ENCODE results near the gene RHOT1.

DNA sequence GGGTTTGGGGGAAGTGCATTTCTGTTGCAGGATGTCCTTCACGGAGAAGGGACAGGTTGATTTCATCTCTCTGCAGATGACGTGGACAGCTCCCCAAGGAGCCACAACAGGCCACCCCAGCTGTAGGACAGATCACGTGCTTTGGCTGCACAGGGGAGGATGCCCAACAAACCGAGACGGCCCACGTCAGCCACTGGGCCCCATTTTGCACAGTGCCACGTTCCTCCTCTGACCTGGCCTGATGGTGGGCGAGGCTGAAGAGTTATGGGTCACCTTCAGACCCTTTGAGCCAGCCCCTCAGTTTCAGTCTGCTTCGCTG is 114.4 kb downstream of the RHOT1 start:
- TF ChIP-seq, protein P1, sequence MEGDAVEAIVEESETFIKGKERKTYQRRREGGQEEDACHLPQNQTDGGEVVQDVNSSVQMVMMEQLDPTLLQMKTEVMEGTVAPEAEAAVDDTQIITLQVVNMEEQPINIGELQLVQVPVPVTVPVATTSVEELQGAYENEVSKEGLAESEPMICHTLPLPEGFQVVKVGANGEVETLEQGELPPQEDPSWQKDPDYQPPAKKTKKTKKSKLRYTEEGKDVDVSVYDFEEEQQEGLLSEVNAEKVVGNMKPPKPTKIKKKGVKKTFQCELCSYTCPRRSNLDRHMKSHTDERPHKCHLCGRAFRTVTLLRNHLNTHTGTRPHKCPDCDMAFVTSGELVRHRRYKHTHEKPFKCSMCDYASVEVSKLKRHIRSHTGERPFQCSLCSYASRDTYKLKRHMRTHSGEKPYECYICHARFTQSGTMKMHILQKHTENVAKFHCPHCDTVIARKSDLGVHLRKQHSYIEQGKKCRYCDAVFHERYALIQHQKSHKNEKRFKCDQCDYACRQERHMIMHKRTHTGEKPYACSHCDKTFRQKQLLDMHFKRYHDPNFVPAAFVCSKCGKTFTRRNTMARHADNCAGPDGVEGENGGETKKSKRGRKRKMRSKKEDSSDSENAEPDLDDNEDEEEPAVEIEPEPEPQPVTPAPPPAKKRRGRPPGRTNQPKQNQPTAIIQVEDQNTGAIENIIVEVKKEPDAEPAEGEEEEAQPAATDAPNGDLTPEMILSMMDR (IDR thresholded peaks at IDR 0.05; ENCODE audit: extremely low read depth in 1 of 2, insufficient read depth in 1 of 2, low read depth in 1 of 2, low read length in 2 of 2): no peak
- TF ChIP-seq POLR2A (IDR thresholded peaks at IDR 0.05; ENCODE audit: low read depth, low read length): no peak
- no peak for TF ChIP-seq EZH2 (IDR thresholded peaks at IDR 0.05; ENCODE audit: borderline replicate concordance, low read depth, low read length, severe bottlenecking)

Measured in endothelial cell of umbilical vein (primary cell).